H1 (cell line): ENCODE measurements around the gene DIAPH1.

ENCODE experiments used
- CTCF ChIP-seq, 3 experiments: IDR thresholded peaks; 1 replicate in 2 of 3; 2 replicates in 1 of 3; pipeline versions ENCODE4 v1.5.1 to v1.6.1; 2011; ENCODE audit warnings: low read length in 3 of 3, mild to moderate bottlenecking in 3 of 3, inconsistent platforms in 2 of 3, low read depth in 1 of 3, moderate library complexity in 1 of 3; ENCODE audit not compliant: insufficient read depth in 1 of 3; ENCODE audit errors: control extremely low read depth in 1 of 3
- EZH2 ChIP-seq: fragments of 200-600 bp; sonication (generic); IDR thresholded peaks from 2 replicates; pipeline ENCODE4 v1.7.1; 2012; ENCODE audit warnings: low read depth, mild to moderate bottlenecking, moderate library complexity, low read length, inconsistent platforms; ENCODE audit not compliant: severe bottlenecking
- KDM1A ChIP-seq: fragments of 200-600, 300-600 bp; sonication (generic); IDR thresholded peaks from 2 replicates; pipeline ENCODE4 v1.7.1; 2016; ENCODE audit warnings: mild to moderate bottlenecking, low read length, borderline replicate concordance
- MAX ChIP-seq: IDR thresholded peaks from 2 replicates; pipeline ENCODE4 v1.6.1; 2012; ENCODE audit warnings: inconsistent platforms
- POLR2A ChIP-seq, 2 experiments: IDR thresholded peaks; 1 replicate in 1 of 2; 2 replicates in 1 of 2; pipeline ENCODE4 v1.6.1; 2011; ENCODE audit warnings: low read depth in 2 of 2, low read length in 2 of 2, mild to moderate bottlenecking in 2 of 2; ENCODE audit errors: control extremely low read depth in 1 of 2
- RNF2 ChIP-seq: fragments of 200-900, 300-1000 bp; sonication (generic); IDR thresholded peaks from 2 replicates; pipeline ENCODE4 v1.7.1; 2016; ENCODE audit warnings: borderline replicate concordance, low read depth, mild to moderate bottlenecking, antibody characterized with exemption, low read length; ENCODE audit not compliant: poor library complexity, severe bottlenecking; ENCODE audit errors: missing control alignments
- SUZ12 ChIP-seq: fragments of 200-600 bp; sonication (generic); IDR thresholded peaks from 2 replicates; pipeline ENCODE4 v1.6.1; 2012; ENCODE audit warnings: mild to moderate bottlenecking, inconsistent platforms, low read length, moderate library complexity, mixed read lengths
- USF2 ChIP-seq: IDR thresholded peaks from 2 replicates; pipeline ENCODE4 v1.6.1; 2011; ENCODE audit warnings: low read length, improper control_type of control experiment

- no peak for TF ChIP-seq MAX
- TF ChIP-seq USF2: no peak
- no peak for TF ChIP-seq EZH2
- no peak for TF ChIP-seq RNF2
- no peak for TF ChIP-seq CTCF (IDR thresholded peaks at IDR 0.05; ENCODE audit: control extremely low read depth in 1 of 3, insufficient read depth in 1 of 3, low read depth in 1 of 3, low read length in 3 of 3)
- TF ChIP-seq POLR2A (IDR thresholded peaks at IDR 0.05; ENCODE audit: control extremely low read depth in 1 of 2, low read depth in 2 of 2, low read length in 2 of 2): no peak
- no peak for TF ChIP-seq SUZ12
- no peak for TF ChIP-seq KDM1A
Observed at GRCh38 chr5:141646026-141646425, 27.2 kb upstream of the DIAPH1 start.
